Activated CD8-positive, alpha-beta memory T cell treated with anti-CD3 and anti-CD28 coated beads, Interleukin-2, amount 50 U/mL, for 48 hours (primary cell): ENCODE measurements around the gene KCNK17.

Experiments used
- DNase-seq: peaks from one replicate; pipeline ENCODE4 v3.0.0-alpha.2; 2020

KCNK17 gene

DNA sequence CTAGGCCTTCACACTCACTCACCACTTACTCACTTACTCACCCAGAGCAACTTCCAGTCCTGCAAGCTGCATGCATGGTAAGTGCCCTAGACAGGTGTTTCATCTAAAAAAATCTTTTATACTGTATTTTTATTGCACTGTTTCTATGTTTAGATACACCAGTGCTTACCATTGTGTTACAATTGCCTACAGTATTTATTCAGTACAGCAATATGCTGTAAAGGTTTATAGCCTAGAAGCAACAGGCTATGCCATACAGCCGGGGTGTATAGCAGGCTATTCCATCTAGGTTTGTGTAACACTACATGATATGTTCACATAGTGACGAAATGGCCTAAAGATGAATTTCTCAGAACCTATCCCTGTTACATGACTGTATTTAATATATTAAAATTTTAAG is 47.8 kb downstream of the KCNK17 start:
- no peak for DNase-seq

DNA sequence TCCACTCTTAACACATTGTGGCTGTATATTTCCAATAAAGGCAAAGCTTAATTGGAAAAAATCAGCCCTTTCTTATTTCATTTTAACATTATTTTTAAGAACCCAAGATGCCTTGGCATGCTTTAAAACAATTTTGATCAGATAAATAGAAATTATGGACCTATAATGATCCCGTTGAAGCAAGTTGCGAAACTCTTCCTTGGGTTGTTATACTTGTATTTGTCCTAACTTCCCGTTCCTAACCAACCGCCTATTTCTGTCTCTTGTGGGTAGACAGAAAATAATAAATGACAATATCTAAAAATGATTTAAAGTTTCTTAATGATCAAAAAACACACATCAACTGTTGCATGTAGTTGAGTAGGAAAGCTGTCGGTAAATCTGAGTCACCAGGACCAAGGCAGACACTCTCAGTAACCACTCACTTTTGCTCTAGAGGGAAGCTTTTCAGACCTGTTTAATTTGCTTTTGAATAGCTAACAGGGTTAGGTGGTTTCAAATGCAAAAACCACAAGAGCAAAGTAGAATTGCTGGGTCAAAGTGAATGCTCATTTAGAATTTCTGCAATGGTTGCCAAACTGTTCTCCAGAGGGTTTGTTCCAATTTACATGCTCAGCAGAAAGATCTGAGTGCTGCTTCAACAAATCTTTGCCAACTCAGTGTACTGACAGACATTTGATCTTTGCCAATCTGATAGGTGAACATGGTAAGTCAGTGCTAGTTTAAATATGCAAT is 50.7 kb downstream of the KCNK17 start:
- no peak for DNase-seq

DNA sequence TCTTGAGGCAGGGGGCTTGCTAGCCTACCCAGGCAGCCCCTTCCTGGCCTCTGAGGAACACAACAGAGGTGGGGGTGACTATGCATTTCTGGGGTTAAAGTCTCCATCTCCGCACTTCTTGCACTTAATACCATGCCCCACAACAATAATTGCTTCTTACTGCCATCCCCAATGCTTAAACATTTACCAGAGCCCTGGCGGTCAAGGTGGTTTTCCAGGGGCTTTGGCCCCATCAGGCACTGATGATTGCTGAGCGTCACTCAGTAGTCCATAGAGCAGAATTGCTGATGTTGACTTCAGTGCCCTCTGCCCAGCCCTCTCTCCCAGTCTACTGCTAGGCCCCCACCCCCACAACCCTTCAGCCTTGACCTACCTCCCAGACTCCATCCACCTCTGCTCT is 52.5 kb downstream of the KCNK17 start:
- no peak for DNase-seq

DNA sequence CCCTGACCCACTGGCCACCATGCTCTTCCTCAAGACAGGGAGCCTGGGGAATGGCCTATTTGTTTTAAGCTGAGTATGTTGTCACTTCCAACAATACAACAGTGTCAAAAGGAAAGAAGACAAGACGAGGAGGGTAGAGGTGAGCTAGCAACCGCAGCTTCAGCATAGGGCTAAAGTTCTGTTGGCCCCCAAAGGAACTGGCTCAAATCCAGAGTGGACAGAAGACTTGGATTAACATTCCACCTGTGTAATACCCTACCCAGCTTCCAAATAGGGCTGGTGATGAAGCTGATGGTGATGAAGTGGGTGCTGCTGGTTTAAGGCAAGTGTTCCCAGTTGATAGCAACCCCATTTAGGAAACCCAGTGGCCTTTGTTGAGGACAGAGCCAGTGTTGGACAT is 53.3 kb downstream of the KCNK17 start:
- no peak for DNase-seq

DNA sequence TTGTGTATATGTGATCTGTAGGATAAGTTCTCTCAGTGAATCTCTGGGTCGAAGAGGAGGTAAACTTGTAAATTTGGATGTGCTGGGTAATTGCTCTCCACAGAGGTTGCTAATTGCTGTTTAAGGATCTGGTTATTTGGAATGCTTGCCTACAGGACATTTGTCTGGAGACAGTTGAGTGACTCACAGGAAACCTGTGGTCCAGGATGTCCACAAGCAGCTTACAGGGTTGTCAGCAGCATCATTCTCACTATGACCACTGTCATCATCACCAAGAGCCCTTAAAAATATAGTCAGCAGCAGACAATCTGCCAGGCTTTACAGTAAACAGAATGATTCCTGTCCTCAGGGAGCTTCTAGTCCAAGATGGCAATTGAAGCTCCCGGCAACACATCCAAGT is 53.8 kb downstream of the KCNK17 start:
- no peak for DNase-seq

DNA sequence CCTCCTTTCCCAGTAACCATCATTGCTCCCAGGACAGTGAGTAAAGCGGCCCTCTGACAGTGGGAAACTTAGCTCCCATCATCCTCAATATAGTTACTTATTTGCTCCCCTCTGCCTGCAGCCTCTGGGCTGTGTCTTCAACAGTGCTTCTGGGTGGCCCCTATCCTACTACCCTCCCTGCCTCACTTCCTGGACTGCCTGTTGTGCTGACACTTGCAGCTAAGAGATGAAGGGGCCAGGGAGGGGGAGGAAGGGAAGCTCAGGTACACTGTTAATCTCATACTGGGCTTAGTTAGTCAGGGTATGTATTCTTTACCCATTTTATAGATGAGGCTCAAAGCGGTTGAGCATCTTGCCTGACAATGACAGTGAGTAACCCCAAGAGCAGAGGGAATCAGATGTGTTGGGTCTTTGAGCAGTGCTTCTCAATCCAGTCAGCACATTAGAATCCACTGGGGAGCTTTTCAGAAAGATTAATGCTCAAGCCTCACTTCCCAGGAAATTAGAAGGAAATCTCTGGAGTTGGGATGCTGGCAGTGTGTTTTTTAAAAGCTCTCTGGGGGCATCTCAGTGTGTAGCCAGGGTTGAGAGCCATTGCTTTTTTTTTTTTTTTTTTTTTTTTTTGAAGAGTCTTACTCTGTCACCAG is 57.8 kb downstream of the KCNK17 start:
- no peak for DNase-seq

DNA sequence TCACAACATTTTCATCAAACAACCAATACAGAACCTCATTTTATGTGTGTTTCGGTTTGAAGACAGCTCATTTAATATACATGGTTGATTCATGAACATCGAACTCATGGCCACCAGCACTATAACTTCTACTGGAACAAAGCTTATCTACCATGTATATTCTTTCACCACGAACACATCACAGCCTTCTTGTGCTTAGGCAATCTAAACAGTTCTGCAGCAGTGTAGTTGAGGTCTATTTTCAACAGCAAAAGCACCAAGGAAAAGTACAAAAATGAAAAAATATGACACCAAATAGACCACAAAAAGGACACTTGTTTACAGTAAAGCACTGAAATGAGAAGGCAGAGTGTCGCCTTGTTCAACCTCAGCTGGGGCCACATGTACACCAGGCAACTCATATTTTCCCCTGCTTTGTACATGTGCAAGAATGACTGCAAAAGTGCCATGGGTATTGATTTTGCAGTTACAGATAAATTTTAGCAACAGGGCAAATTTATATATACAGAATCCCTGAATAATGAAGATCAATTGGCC is 59.2 kb downstream of the KCNK17 start:
- no peak for DNase-seq

DNA sequence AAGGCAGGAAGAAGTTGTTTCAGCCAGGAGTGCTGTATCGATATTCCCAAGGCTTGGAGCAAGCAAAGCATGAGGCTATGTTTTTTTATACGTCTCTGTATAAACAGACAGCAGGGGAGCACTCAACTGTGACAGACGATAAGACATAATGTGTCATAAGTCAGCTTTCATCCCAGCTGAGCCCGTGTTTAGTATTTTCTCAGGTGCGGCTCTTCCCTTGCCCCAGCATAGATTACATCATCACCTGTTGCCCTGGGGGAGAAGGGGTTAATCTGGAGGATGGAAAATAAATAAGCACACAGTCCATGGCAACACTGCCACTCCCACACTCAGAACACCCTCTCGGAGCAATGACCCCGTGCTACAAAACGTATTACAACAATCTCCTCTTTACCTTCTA is 62.8 kb downstream of the KCNK17 start:
- DNase-seq = no peak

DNA sequence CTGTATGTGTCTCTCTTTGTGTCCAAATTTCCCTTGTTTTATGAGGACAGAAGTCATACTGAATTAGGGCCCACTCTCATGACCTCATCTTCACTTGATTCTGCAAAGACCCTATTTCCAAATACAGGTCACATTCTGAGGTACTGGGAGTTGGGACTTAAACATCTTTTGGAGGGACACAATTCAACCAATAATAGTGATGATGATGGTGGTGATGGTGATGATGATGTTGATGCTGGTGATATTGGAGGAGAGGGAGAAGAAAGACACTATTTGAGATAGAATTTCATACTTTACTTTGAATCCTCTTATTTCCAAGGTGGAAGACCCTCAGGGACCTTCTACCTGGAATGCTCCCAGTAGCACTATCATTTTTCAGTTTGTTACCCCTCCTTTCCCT is 63.7 kb downstream of the KCNK17 start:
- DNase-seq = no peak

DNA sequence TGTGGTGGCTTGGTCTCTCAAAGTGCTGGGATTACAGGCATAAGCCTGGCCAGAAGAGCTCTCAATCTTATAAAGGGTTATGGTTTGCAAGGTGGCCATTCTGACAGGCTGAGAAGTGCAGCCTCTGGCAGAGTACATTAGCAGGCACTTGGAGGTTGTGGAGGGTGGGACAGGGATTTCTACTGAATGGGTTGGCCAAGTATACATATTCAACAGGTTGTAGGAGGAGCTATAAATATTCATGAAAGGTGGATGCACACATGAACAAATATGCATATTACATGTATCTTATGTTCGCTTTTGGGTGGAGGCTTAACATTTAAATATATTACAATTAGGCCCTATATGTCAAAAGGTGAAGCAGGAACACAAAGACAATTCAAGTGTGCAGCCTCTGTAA is 64.9 kb downstream of the KCNK17 start:
- no peak for DNase-seq
